ENCODE measurements around the gene RNASEH1.

- no peak for TF ChIP-seq CTCF (IDR thresholded peaks at IDR 0.05; ENCODE audit: low read depth, low read length, poor library complexity, severe bottlenecking)
- no peak for TF ChIP-seq EZH2phosphoT487 (IDR thresholded peaks at IDR 0.05; ENCODE audit: borderline replicate concordance, low read length)
These were observed 15.0 kb downstream of the RNASEH1 start for GRCh38 chr2:3543023-3543683.

Measured in DOHH2 (cell line).